ENCODE measurements around the gene CYP3A4.
"Not testable (repeated sequence)": the region's sequence is repeated elsewhere in the genome, so short reads cannot be mapped to it uniquely, and the experiment has no call there.

CYP3A4 gene

GRCh38 chr7:99752356-99752755 is 31.6 kb downstream of the CYP3A4 start:
- no peak overlapping the region for H3K4me3 ChIP-seq (ENCODE audit: low read length)
- peaks cover 41% of the 10 kb centered on the region for H3K27me3 ChIP-seq (ENCODE audit: control insufficient read depth, low read length)
- H3K27ac ChIP-seq (ENCODE audit: low read depth, low read length): no peak overlapping the region
- H3K36me3 ChIP-seq (ENCODE audit: control insufficient read depth, low read length): no peaks in the 10 kb centered on the region
- H3K9me3 ChIP-seq (ENCODE audit: control insufficient read depth, insufficient read depth, low read length): no peaks in the 10 kb centered on the region
- no peak overlapping the region for H3K4me2 ChIP-seq (ENCODE audit: low read length)
- TF ChIP-seq CTCF (IDR thresholded peaks at IDR 0.05; ENCODE audit: low read depth, low read length, poor library complexity, severe bottlenecking): no peak
- no peak for TF ChIP-seq EZH2phosphoT487 (IDR thresholded peaks at IDR 0.05; ENCODE audit: borderline replicate concordance, low read length)
- no peaks in the 10 kb centered on the region for H3K4me1 ChIP-seq (ENCODE audit: control insufficient read depth, low read length)
- H3K9me2 ChIP-seq (replicated peaks; ENCODE audit: control insufficient read depth, low read length): no peaks in the 10 kb centered on the region
- no peaks in the 10 kb centered on the region for H3F3A ChIP-seq (ENCODE audit: control insufficient read depth, insufficient read depth)
- H4K20me1 ChIP-seq (ENCODE audit: control insufficient read depth, insufficient read depth, low read depth, low read length): no peaks in the 10 kb centered on the region
- no peaks in the 10 kb centered on the region for H3K79me2 ChIP-seq (ENCODE audit: control insufficient read depth, low read length)

GRCh38 chr7:99751322-99752052 is 32.5 kb downstream of the CYP3A4 start:
- not testable (repeated sequence) for H3K36me3 ChIP-seq (ENCODE audit: control insufficient read depth, low read length); H3K27ac ChIP-seq (ENCODE audit: low read depth, low read length); H3K4me2 ChIP-seq (ENCODE audit: low read length); H3K9me2 ChIP-seq (replicated peaks; ENCODE audit: control insufficient read depth, low read length); H3F3A ChIP-seq (ENCODE audit: control insufficient read depth, insufficient read depth); H4K20me1 ChIP-seq (ENCODE audit: control insufficient read depth, insufficient read depth, low read depth, low read length); H3K4me1 ChIP-seq (ENCODE audit: control insufficient read depth, low read length); H3K4me3 ChIP-seq (ENCODE audit: low read length); H3K79me2 ChIP-seq (ENCODE audit: control insufficient read depth, low read length); H3K9me3 ChIP-seq (ENCODE audit: control insufficient read depth, insufficient read depth, low read length)
- peaks cover 41% of the 10 kb centered on the region for H3K27me3 ChIP-seq (ENCODE audit: control insufficient read depth, low read length)

GRCh38 chr7:99748846-99749579 is 35.0 kb downstream of the CYP3A4 start:
- H3F3A ChIP-seq (ENCODE audit: control insufficient read depth, insufficient read depth): no peaks in the 10 kb centered on the region
- H3K4me3 ChIP-seq (ENCODE audit: low read length): no peak overlapping the region
- peaks cover 35% of the 10 kb centered on the region for H3K27me3 ChIP-seq (ENCODE audit: control insufficient read depth, low read length)
- no peaks in the 10 kb centered on the region for H3K4me1 ChIP-seq (ENCODE audit: control insufficient read depth, low read length)
- H4K20me1 ChIP-seq (ENCODE audit: control insufficient read depth, insufficient read depth, low read depth, low read length): no peaks in the 10 kb centered on the region
- no peaks in the 10 kb centered on the region for H3K9me2 ChIP-seq (replicated peaks; ENCODE audit: control insufficient read depth, low read length)
- no peak overlapping the region for H3K27ac ChIP-seq (ENCODE audit: low read depth, low read length)
- H3K4me2 ChIP-seq (ENCODE audit: low read length): no peak overlapping the region
- no peaks in the 10 kb centered on the region for H3K36me3 ChIP-seq (ENCODE audit: control insufficient read depth, low read length)
- TF ChIP-seq CTCF (IDR thresholded peaks at IDR 0.05; ENCODE audit: low read depth, low read length, poor library complexity, severe bottlenecking) (no peak), EZH2phosphoT487 (IDR thresholded peaks at IDR 0.05; ENCODE audit: borderline replicate concordance, low read length) (no peak)
- H3K9me3 ChIP-seq (ENCODE audit: control insufficient read depth, insufficient read depth, low read length): no peaks in the 10 kb centered on the region
- H3K79me2 ChIP-seq (ENCODE audit: control insufficient read depth, low read length): no peaks in the 10 kb centered on the region

GRCh38 chr7:99746915-99747314 is 37.1 kb downstream of the CYP3A4 start:
- H3K79me2 ChIP-seq (ENCODE audit: control insufficient read depth, low read length); H3K4me2 ChIP-seq (ENCODE audit: low read length); H4K20me1 ChIP-seq (ENCODE audit: control insufficient read depth, insufficient read depth, low read depth, low read length); H3K4me3 ChIP-seq (ENCODE audit: low read length); H3K9me2 ChIP-seq (replicated peaks; ENCODE audit: control insufficient read depth, low read length); H3K9me3 ChIP-seq (ENCODE audit: control insufficient read depth, insufficient read depth, low read length); H3K27ac ChIP-seq (ENCODE audit: low read depth, low read length); H3K36me3 ChIP-seq (ENCODE audit: control insufficient read depth, low read length); H3K4me1 ChIP-seq (ENCODE audit: control insufficient read depth, low read length); H3F3A ChIP-seq (ENCODE audit: control insufficient read depth, insufficient read depth): not testable (repeated sequence)
- peaks cover 21% of the 10 kb centered on the region for H3K27me3 ChIP-seq (ENCODE audit: control insufficient read depth, low read length)

- not testable (repeated sequence) for H3K4me3 ChIP-seq (ENCODE audit: low read length); H3K4me2 ChIP-seq (ENCODE audit: low read length); H4K20me1 ChIP-seq (ENCODE audit: control insufficient read depth, insufficient read depth, low read depth, low read length); H3K36me3 ChIP-seq (ENCODE audit: control insufficient read depth, low read length); H3K27ac ChIP-seq (ENCODE audit: low read depth, low read length); H3K9me3 ChIP-seq (ENCODE audit: control insufficient read depth, insufficient read depth, low read length); H3K9me2 ChIP-seq (replicated peaks; ENCODE audit: control insufficient read depth, low read length); H3K4me1 ChIP-seq (ENCODE audit: control insufficient read depth, low read length); H3K79me2 ChIP-seq (ENCODE audit: control insufficient read depth, low read length); H3F3A ChIP-seq (ENCODE audit: control insufficient read depth, insufficient read depth)
- H3K27me3 ChIP-seq (ENCODE audit: control insufficient read depth, low read length): peaks cover 17% of the 10 kb centered on the region; the same call in 1 of the 2 replicates
Measured at GRCh38 chr7:99745395-99745794, 38.6 kb downstream of the CYP3A4 start.
